Measurements from ENCODE around the gene LGI2.

The LGI2 gene

DNA sequence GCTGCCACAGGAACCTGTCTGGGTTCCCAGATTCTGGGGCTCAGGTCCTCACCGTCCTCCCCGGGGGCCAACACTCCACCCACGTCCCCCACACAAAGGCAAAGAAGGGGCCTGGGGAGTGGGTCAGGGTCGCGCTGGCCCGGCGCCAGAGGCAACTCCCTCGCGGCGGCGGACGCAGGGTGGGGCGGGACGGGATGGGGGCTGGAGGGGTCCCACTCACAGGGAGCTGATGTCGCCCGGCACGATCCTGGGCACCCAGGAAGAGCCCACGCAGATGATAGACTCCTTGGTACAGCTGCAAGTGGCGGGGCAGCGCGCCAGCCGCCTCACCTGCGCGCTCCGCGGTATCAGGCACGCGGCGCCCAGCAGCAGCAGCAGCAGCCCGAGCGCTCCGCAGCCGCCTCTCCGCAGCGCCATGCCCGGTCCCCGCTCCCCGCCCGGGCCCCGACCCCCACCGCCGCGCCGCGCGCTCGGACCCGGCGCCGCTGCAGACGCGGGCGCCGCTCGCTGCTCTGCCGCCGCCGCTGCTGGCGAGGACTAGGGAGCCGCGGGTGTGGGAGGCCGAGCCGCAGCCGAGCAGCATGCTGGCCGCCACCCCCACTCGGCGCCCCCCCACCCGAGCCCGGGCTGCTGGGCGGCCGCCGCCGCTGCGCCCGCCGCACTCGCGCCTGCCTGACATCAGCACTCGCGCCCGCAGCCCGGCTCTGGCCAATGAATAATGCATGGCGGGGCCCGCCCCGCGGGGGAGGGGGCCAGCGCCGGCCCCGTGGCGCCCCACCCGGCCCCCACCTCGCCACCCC is at the start of gene LGI2:
TSS of gene LGI2 (minus strand) at position 670 of the 800 bp plus-strand sequence. CDS start at position 417, 253 bp downstream.
- TF ChIP-seq, protein P1, sequence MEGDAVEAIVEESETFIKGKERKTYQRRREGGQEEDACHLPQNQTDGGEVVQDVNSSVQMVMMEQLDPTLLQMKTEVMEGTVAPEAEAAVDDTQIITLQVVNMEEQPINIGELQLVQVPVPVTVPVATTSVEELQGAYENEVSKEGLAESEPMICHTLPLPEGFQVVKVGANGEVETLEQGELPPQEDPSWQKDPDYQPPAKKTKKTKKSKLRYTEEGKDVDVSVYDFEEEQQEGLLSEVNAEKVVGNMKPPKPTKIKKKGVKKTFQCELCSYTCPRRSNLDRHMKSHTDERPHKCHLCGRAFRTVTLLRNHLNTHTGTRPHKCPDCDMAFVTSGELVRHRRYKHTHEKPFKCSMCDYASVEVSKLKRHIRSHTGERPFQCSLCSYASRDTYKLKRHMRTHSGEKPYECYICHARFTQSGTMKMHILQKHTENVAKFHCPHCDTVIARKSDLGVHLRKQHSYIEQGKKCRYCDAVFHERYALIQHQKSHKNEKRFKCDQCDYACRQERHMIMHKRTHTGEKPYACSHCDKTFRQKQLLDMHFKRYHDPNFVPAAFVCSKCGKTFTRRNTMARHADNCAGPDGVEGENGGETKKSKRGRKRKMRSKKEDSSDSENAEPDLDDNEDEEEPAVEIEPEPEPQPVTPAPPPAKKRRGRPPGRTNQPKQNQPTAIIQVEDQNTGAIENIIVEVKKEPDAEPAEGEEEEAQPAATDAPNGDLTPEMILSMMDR (IDR thresholded peaks at IDR 0.05; ENCODE audit: low read depth, low read length): no peak
- DNase-seq (ENCODE audit: low read depth in 2 of 2): peak in 1 of 2 donors; percentile 17
- peak within 1 kb of the TSS; percentile 28 to 32 for H3K4me3 ChIP-seq (replicated peaks in 1 of 2; ENCODE audit: low read depth in 2 of 2, low read length in 2 of 2)

DNA sequence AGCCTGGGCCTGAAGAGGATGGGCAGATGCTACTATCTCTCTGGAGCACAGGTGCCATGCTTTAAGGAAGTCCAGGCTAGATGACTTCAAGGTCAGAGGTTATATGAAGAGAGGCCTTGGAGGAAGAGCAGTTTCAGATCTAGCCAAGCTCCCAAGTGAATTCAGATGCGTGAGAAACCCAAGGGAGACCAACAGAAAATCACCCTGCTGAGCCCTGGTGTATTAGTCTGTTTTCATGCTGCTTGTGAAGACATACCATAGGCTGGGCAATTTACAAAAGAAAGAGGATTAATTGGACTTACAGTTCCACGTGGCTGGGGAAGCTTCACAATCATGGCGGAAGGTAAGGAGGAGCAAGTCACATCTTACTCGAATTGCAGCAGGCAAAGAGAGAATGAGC is 47.8 kb upstream of the LGI2 start:
- no peak overlapping the region for H3K4me3 ChIP-seq (replicated peaks in 1 of 2; ENCODE audit: low read depth in 2 of 2, low read length in 2 of 2)
- DNase-seq (ENCODE audit: low read depth in 2 of 2): no peak
- TF ChIP-seq, protein P1 (IDR thresholded peaks at IDR 0.05; ENCODE audit: low read depth, low read length): no peak

GRCh38 chr4:25076625-25077398 is 46.1 kb upstream of the LGI2 start:
- DNase-seq (ENCODE audit: low read depth in 2 of 2): peak in 1 of 2 donors; percentile 31
- TF ChIP-seq, protein P1 (IDR thresholded peaks at IDR 0.05; ENCODE audit: low read depth, low read length): no peak
- H3K4me3 ChIP-seq (replicated peaks in 1 of 2; ENCODE audit: low read depth in 2 of 2, low read length in 2 of 2): no peak overlapping the region

- no peak for DNase-seq (ENCODE audit: low read depth in 2 of 2)
- TF ChIP-seq, protein P1 (IDR thresholded peaks at IDR 0.05; ENCODE audit: low read depth, low read length): no peak
- H3K4me3 ChIP-seq (replicated peaks in 1 of 2; ENCODE audit: low read depth in 2 of 2, low read length in 2 of 2): no peak overlapping the region
Measured at GRCh38 chr4:25075851-25076250, 45.1 kb upstream of the LGI2 start.

DNA sequence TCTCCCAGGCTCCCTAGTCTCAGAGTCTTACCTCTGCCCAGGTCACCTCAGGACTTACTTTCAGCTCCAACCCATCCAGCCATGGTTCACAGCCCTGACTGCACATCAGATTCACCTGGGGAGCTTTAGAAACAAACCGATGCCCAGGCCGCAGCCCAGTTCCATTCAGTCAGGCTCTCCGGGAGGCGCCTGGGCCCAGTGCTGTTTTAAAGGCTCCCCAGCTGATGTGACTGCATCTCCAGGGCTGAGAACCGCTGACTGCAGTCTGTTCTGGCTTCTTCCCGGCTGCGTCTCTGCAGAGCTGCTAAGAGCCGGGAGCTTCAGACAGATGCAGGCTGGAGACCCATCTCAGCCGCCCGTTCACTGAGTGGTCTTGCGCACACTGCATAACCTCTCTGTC is 44.4 kb upstream of the LGI2 start:
- DNase-seq (ENCODE audit: low read depth in 2 of 2): no peak
- no peak overlapping the region for H3K4me3 ChIP-seq (replicated peaks in 1 of 2; ENCODE audit: low read depth in 2 of 2, low read length in 2 of 2)
- TF ChIP-seq, protein P1 (IDR thresholded peaks at IDR 0.05; ENCODE audit: low read depth, low read length): no peak

DNA sequence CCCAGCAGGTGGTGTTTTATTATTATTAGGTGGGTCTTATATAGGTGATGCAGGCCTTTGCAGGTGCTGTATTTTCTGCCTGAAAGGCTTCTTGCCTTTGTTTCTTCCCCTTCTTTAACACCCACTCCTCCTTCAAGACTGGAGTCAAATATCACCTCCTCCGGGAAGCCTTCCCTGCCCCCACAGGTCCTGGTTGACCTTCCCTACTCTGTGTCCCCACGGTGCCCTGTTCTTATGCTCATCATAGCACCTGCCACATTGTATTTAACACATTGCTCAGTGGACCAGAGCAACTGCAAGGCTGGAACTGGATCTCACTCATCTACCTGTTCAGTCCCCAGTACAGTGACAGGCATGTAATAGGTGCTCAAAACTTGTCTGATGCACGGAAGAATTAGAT is 39.8 kb upstream of the LGI2 start:
- TF ChIP-seq, protein P1 (IDR thresholded peaks at IDR 0.05; ENCODE audit: low read depth, low read length): no peak
- DNase-seq (ENCODE audit: low read depth in 2 of 2): no peak
- H3K4me3 ChIP-seq (replicated peaks in 1 of 2; ENCODE audit: low read depth in 2 of 2, low read length in 2 of 2): no peak overlapping the region

Measured in cardiac fibroblast (primary cell).